GM12875 (cell line): ENCODE measurements around the gene PTPN22.

Experiments
- H3K4me3 ChIP-seq: one replicate; pipeline ENCODE4 v1.5.1; 2011; ENCODE audit warnings: low read depth, low read length, control low read depth
- CTCF ChIP-seq: IDR thresholded peaks from 2 replicates; pipeline ENCODE4 v1.5.1; 2011; ENCODE audit warnings: low read depth, mild to moderate bottlenecking, control low read depth, inconsistent platforms, low read length, moderate library complexity, borderline replicate concordance; ENCODE audit not compliant: insufficient read depth

The PTPN22 gene

GRCh38 chr1:113786069-113786468, 85.4 kb downstream of the PTPN22 start:
- H3K4me3 ChIP-seq: no peak overlapping the region
- no peak for TF ChIP-seq CTCF

GRCh38 chr1:113784104-113784779, 87.3 kb downstream of the PTPN22 start:
- H3K4me3 ChIP-seq: no peak overlapping the region
- no peak for TF ChIP-seq CTCF

GRCh38 chr1:113783254-113784103, 88.0 kb downstream of the PTPN22 start:
- no peak overlapping the region for H3K4me3 ChIP-seq
- no peak for TF ChIP-seq CTCF

- H3K4me3 ChIP-seq: no peak overlapping the region
- no peak for TF ChIP-seq CTCF
Observed at GRCh38 chr1:113782406-113782805, 89.1 kb downstream of the PTPN22 start.

- no peak for TF ChIP-seq CTCF
- H3K4me3 ChIP-seq: no peak overlapping the region
Observed at GRCh38 chr1:113780374-113781146, 91.0 kb downstream of the PTPN22 start.

- H3K4me3 ChIP-seq: no peak overlapping the region
- no peak for TF ChIP-seq CTCF
Observed at GRCh38 chr1:113779542-113779941, 92.0 kb downstream of the PTPN22 start.

GRCh38 chr1:113777561-113777960, 94.0 kb downstream of the PTPN22 start:
- no peak overlapping the region for H3K4me3 ChIP-seq
- no peak for TF ChIP-seq CTCF
